Smooth muscle cell (in vitro differentiated cells): ENCODE results near the gene MTHFD1L. TPM values are rescaled to one million over a fixed set of nuclear protein-coding genes. Genes with fewer than 3 reads are reported as not detected.

Experiments used
- DNase-seq: peaks from one replicate; lab custom pipeline; 2025; ENCODE audit not compliant: unreplicated experiment; lab: John Stamatoyannopoulos, UW
- H2AFZ ChIP-seq: fragments of 200-600 bp; sonication (generic); 2 replicates; pipeline ENCODE4 v1.6.0; 2016; ENCODE audit warnings: antibody characterized with exemption, low read depth, mild to moderate bottlenecking
- H3F3A ChIP-seq: fragments of 200-600 bp; sonication (generic); 2 replicates; pipeline ENCODE4 v1.6.0; 2017; ENCODE audit warnings: antibody characterized with exemption, low read depth
- H3K27ac ChIP-seq: fragments of 200-600 bp; sonication (generic); 2 replicates; pipeline ENCODE4 v1.5.1; 2016; ENCODE audit warnings: low read depth, mild to moderate bottlenecking
- H3K27me3 ChIP-seq: fragments of 200-600 bp; sonication (generic); 2 replicates; pipeline ENCODE4 v1.6.1; 2016; ENCODE audit warnings: low read depth, mild to moderate bottlenecking
- H3K36me3 ChIP-seq: fragments of 200-600 bp; sonication (generic); 2 replicates; pipeline ENCODE4 v1.5.1; 2016; ENCODE audit warnings: low read depth
- H3K4me1 ChIP-seq: fragments of 200-600 bp; sonication (generic); 2 replicates; pipeline ENCODE4 v1.5.1; 2016; ENCODE audit warnings: low read depth
- H3K4me2 ChIP-seq: fragments of 200-600 bp; sonication (generic); 2 replicates; pipeline ENCODE4 v1.6.0; 2016; ENCODE audit warnings: mild to moderate bottlenecking
- H3K4me3 ChIP-seq: fragments of 200-600 bp; sonication (generic); 2 replicates; pipeline ENCODE4 v1.5.1; 2016; ENCODE audit warnings: mild to moderate bottlenecking
- H3K79me2 ChIP-seq: fragments of 200-600 bp; sonication (generic); 2 replicates; pipeline ENCODE4 v1.6.0; 2016; ENCODE audit warnings: low read depth, mild to moderate bottlenecking
- H3K9ac ChIP-seq: fragments of 200-600 bp; sonication (generic); 2 replicates; pipeline ENCODE4 v1.6.0; 2016; ENCODE audit warnings: low read depth
- H3K9me3 ChIP-seq: fragments of 200-600 bp; sonication (generic); replicated peaks from 2 replicates; pipeline ENCODE4 v1.5.1; 2016; ENCODE audit warnings: low read depth
- H4K20me1 ChIP-seq: fragments of 200-600 bp; sonication (generic); 2 replicates; pipeline ENCODE4 v1.6.0; 2016; ENCODE audit warnings: low read depth
- CTCF ChIP-seq: fragments of 200-600 bp; sonication (generic); IDR thresholded peaks from 2 replicates; pipeline ENCODE4 v1.5.1; 2017; ENCODE audit warnings: borderline replicate concordance, mild to moderate bottlenecking, antibody characterized with exemption; ENCODE audit not compliant: insufficient read depth, poor library complexity, severe bottlenecking
- WGBS: methylation state at CpG from one replicate; pipeline ENCODE4 v1.1.7; 2016; ENCODE audit warnings: low lambda C conversion rate; 5-methylcytosine and 5-hydroxymethylcytosine counted together
- polyA plus RNA-seq: library from polyadenylated mRNA; unstranded; fragments of >200 nt; fragmentation: Nextera tagmentation; extraction: Ambion mirVana; gene quantifications from 2 replicates; pipeline ENCODE4 v1.2.1, GENCODE V29; 2016
- total RNA-seq: library from RNA; depleted of rRNA; stranded (reverse); fragments of >200 nt; gene quantifications from 2 replicates; pipeline ENCODE4 v1.2.3, GENCODE V29; 2014

Gene MTHFD1L
- total and polyA plus RNA-seq, 2 experiments from 2014 or later, result 35.9 to 46.2 TPM

- WGBS, result 49% methylated on average over 8 of the region's 8 CpGs
- no peak overlapping the region for H3K4me3 ChIP-seq
- no peak overlapping the region for H3K4me2 ChIP-seq
- H3K9me3 ChIP-seq, result no peaks in the 10 kb centered on the region
- peaks cover 3% of the 10 kb centered on the region for H3F3A ChIP-seq
- no peak for TF ChIP-seq CTCF
- H2AFZ ChIP-seq, result no peak overlapping the region
- no peaks in the 10 kb centered on the region for H3K36me3 ChIP-seq
- H3K79me2 ChIP-seq, result no peaks in the 10 kb centered on the region
- no peak for DNase-seq
- no peak overlapping the region for H3K27ac ChIP-seq
- H4K20me1 ChIP-seq, result no peaks in the 10 kb centered on the region
- no peaks in the 10 kb centered on the region for H3K27me3 ChIP-seq
- peaks cover 6% of the 10 kb centered on the region for H3K4me1 ChIP-seq
- no peak overlapping the region for H3K9ac ChIP-seq
Measured at GRCh38 chr6:151054306-151054705, 188.8 kb downstream of the MTHFD1L start.

- Histone ChIP-seq H3K27ac (peak overlapping the region; percentile 43), H3K9me3 (no peaks in the 10 kb centered on the region), H4K20me1 (no peaks in the 10 kb centered on the region), H3K79me2 (no peaks in the 10 kb centered on the region), H3K4me1 (peaks cover 6% of the 10 kb centered on the region), H3K9ac (no peak overlapping the region), H3K4me3 (no peak overlapping the region), H3K4me2 (no peak overlapping the region), H3K36me3 (no peaks in the 10 kb centered on the region), H3F3A (peaks cover 7% of the 10 kb centered on the region), H3K27me3 (no peaks in the 10 kb centered on the region), H2AFZ (no peak overlapping the region)
- DNase-seq, result no peak
- TF ChIP-seq CTCF, result no peak
- 88% methylated on average over 9 of the region's 9 CpGs for WGBS
Measured at GRCh38 chr6:151056230-151056907, 190.9 kb downstream of the MTHFD1L start.

- DNase-seq, result no peak
- Histone ChIP-seq H3F3A (peaks cover 7% of the 10 kb centered on the region), H3K4me3 (no peak overlapping the region), H3K79me2 (no peaks in the 10 kb centered on the region), H3K4me1 (peaks cover 6% of the 10 kb centered on the region), H3K36me3 (no peaks in the 10 kb centered on the region), H3K9ac (no peak overlapping the region), H4K20me1 (no peaks in the 10 kb centered on the region), H2AFZ (no peak overlapping the region), H3K27me3 (no peaks in the 10 kb centered on the region), H3K9me3 (no peaks in the 10 kb centered on the region), H3K4me2 (no peak overlapping the region), H3K27ac (no peak overlapping the region)
- 82% methylated on average over 3 of the region's 3 CpGs for WGBS
- TF ChIP-seq CTCF, result no peak
Measured at GRCh38 chr6:151057061-151057460, 191.6 kb downstream of the MTHFD1L start.

GRCh38 chr6:151058021-151058733 lies 192.7 kb downstream of the MTHFD1L start:
- Histone ChIP-seq H3K9ac (no peak overlapping the region), H3F3A (peaks cover 7% of the 10 kb centered on the region), H3K27me3 (no peaks in the 10 kb centered on the region), H3K27ac (no peak overlapping the region), H3K79me2 (no peaks in the 10 kb centered on the region), H3K9me3 (no peaks in the 10 kb centered on the region), H4K20me1 (no peaks in the 10 kb centered on the region), H3K4me3 (no peak overlapping the region), H3K4me2 (no peak overlapping the region), H3K4me1 (peaks cover 6% of the 10 kb centered on the region), H2AFZ (no peak overlapping the region), H3K36me3 (no peaks in the 10 kb centered on the region)
- DNase-seq, result no peak
- no peak for TF ChIP-seq CTCF
- WGBS, result 85% methylated on average over 9 of the region's 9 CpGs
